ENCODE results near the gene FOXK1. TPM values are rescaled to one million over a fixed set of nuclear protein-coding genes. Genes with fewer than 3 reads are reported as not detected.
"Not testable (repeated sequence)": the region's sequence is repeated elsewhere in the genome, so short reads cannot be mapped to it uniquely, and the experiment has no call there.

Gene FOXK1
- total and polyA plus RNA-seq, 4 experiments from 2014 or later = 1.3 to 53.3 (median 29.0) TPM

DNA sequence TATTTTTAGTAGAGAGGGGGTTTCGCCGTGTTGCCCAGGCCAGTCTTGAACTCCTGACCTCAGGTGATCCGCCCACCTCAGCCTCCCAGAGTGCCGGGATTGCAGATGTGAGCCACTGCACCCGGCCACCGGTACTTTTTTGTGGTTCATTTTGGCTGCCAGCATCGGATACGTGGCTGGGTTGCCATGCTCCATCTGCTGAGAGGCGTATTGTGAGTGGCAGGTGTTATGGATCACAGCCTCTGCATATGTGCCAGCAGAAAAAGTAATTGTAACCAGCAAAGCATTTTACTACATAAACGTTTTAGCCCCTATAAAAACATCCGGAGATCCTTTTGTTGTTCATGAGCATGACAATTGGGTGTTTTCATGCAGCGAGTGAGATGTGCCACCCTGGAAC is 7.1 kb downstream of the FOXK1 start:
- DNase-seq = no peak
- ChIA-PET CTCF (ENCODE audit: partially characterized antibody) (no interaction called here), POLR2A (ENCODE audit: partially characterized antibody) (interaction anchor here (1.0 kb wide), 1 partner anchor 48 kb away, joined by 3 read pairs; no protein-coding TSS in a partner anchor)
- Histone ChIP-seq H3K27me3 (ENCODE audit: insufficient read depth, low read length) (no peaks in the 10 kb centered on the region), H3K4me1 (ENCODE audit: insufficient read depth, low read length) (peaks cover 76% of the 10 kb centered on the region), H3K27ac (ENCODE audit: low read depth, low read length) (no peak overlapping the region), H3K9me3 (ENCODE audit: control insufficient read depth in 1 of 2, low read length in 2 of 2) (no peaks in the 10 kb centered on the region), H3K36me3 (ENCODE audit: insufficient read depth, low read length) (no peaks in the 10 kb centered on the region), H3K4me3 (ENCODE audit: low read length in 2 of 2) (no peak overlapping the region)
- Mint-ChIP-seq H3K4me3 (peak overlapping the region in 2 of 8 donors; percentile 35 to 56), H3K27me3 (no peaks in the 10 kb centered on the region), H3K36me3 (peaks cover 7 to 27% of the 10 kb centered on the region in 2 donors), H3K9me3 (no peaks in the 10 kb centered on the region), H3K27ac (no peak overlapping the region), H3K4me1 (peaks cover 52 to 87% (median 67%) of the 10 kb centered on the region in 4 donors)
- intact Hi-C loops (cut with micrococcal nuclease) = no loop called here

GRCh38 chr7:4689668-4690067 is 7.6 kb downstream of the FOXK1 start:
- POLR2A ChIA-PET (ENCODE audit: partially characterized antibody) = no interaction called here
- DNase-seq = no peak
- CTCF ChIA-PET (ENCODE audit: partially characterized antibody) = no interaction called here
- Histone ChIP-seq H3K27me3 (ENCODE audit: insufficient read depth, low read length) (no peaks in the 10 kb centered on the region), H3K4me3 (ENCODE audit: low read length in 2 of 2) (no peak overlapping the region), H3K4me1 (ENCODE audit: insufficient read depth, low read length) (peaks cover 76% of the 10 kb centered on the region), H3K9me3 (ENCODE audit: control insufficient read depth in 1 of 2, low read length in 2 of 2) (no peaks in the 10 kb centered on the region), H3K36me3 (ENCODE audit: insufficient read depth, low read length) (no peaks in the 10 kb centered on the region), H3K27ac (ENCODE audit: low read depth, low read length) (no peak overlapping the region)
- H3K4me1 Mint-ChIP-seq = peaks cover 46 to 87% (median 65%) of the 10 kb centered on the region in 4 donors
- H3K9me3 Mint-ChIP-seq = no peaks in the 10 kb centered on the region
- intact Hi-C loops (cut with micrococcal nuclease) = no loop called here
- H3K27me3 Mint-ChIP-seq = no peaks in the 10 kb centered on the region
- peak overlapping the region in 4 of 8 donors; percentile 11 to 56 (median 45) for H3K4me3 Mint-ChIP-seq
- H3K36me3 Mint-ChIP-seq = peaks cover 7 to 22% of the 10 kb centered on the region in 2 donors
- H3K27ac Mint-ChIP-seq = peak overlapping the region in 2 of 7 donors; percentile 40 to 74

DNA sequence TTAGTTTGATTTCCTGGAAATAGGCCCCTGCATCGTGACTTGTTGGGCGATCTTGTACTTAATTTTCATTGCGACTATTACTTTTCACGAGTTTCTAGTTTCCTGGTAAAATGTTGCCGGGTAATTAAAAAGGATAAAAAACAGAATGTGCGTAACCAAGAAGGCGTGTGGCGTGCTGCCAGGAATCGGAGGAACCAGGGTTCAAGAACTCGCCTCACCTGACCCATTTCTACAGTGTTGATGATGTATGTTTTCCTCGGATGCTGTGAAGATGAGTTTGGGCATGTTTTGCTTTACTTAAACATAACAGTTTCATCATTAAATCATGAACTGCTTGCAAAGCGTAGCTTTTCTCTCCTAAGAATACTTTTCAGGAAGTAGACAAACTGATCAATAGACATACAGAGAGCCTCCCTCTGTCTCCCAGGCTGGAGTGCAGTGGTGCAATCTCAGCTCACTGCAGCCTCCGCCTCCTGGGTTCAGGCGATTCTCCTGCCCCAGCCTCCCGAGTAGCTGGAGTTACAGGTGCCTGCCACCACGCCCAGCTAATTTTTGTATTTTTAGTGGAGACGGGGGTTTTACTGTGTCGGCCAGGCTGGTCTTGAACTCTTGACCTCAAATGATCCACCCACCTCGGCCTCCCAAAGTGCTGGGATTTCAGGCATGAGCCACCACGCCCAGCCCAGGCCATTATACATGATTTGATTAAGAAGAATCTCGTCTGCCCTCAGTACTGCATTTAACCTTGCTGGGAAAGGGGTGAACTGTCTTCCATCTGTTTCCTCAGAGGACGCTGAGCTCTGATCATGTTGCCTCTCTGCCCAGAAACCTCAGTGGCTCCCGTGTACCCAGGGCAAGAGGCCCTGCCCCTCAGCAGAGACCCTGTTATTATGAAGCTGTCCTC is 9.1 kb downstream of the FOXK1 start:
- H3K27me3 Mint-ChIP-seq = no peaks in the 10 kb centered on the region
- Histone ChIP-seq H3K27ac (ENCODE audit: low read depth, low read length) (no peak overlapping the region), H3K4me1 (ENCODE audit: insufficient read depth, low read length) (peaks cover 73% of the 10 kb centered on the region), H3K36me3 (ENCODE audit: insufficient read depth, low read length) (no peaks in the 10 kb centered on the region), H3K9me3 (ENCODE audit: control insufficient read depth in 1 of 2, low read length in 2 of 2) (no peaks in the 10 kb centered on the region), H3K27me3 (ENCODE audit: insufficient read depth, low read length) (no peaks in the 10 kb centered on the region), H3K4me3 (ENCODE audit: low read length in 2 of 2) (no peak overlapping the region)
- CTCF ChIA-PET (ENCODE audit: partially characterized antibody) = interaction anchor here (1.2 to 2.0 kb wide), 2 partner anchors 53 to 64 kb away, joined by 5 to 6 read pairs; no protein-coding TSS in a partner anchor
- intact Hi-C loops (cut with micrococcal nuclease) = no loop called here
- H3K36me3 Mint-ChIP-seq = peaks cover 4 to 20% of the 10 kb centered on the region in 2 donors
- peak overlapping the region in 3 of 8 donors; percentile 13 to 36 (median 32) for H3K4me3 Mint-ChIP-seq
- no peaks in the 10 kb centered on the region for H3K9me3 Mint-ChIP-seq
- POLR2A ChIA-PET (ENCODE audit: partially characterized antibody) = no interaction called here
- peak overlapping the region in 5 of 7 donors; percentile 6 to 70 (median 13) for H3K27ac Mint-ChIP-seq
- DNase-seq = no peak
- peaks cover 47 to 84% (median 64%) of the 10 kb centered on the region in 4 donors for H3K4me1 Mint-ChIP-seq

DNA sequence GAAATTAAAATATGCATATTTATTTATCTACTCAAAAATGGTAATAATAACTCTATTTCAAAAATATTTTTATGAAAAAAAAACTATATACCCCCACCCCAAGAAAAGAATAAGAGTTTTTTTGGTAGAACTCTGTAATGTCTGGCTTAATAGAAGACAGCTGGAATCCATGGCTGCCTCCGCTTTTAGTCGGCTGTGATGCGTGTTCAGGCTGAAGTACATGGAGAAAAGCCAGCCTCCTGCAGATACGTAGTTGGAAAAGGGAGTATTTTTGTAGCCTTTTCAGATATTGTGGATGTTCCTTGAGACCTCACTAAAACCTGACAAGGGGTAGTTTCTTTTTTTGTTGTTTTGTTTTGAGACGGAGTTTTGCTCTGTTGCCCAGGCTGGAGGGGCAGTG is 10.0 kb downstream of the FOXK1 start:
- no peak for DNase-seq
- Mint-ChIP-seq H3K4me1 (peaks cover 46 to 84% (median 63%) of the 10 kb centered on the region in 4 donors), H3K36me3 (peaks cover 3 to 17% of the 10 kb centered on the region in 2 donors), H3K27me3 (no peaks in the 10 kb centered on the region), H3K27ac (peak overlapping the region in 2 of 7 donors; percentile 14 to 66), H3K4me3 (peak overlapping the region in 1 of 8 donors; percentile 11), H3K9me3 (no peaks in the 10 kb centered on the region)
- H3K27me3 ChIP-seq (ENCODE audit: insufficient read depth, low read length) = no peaks in the 10 kb centered on the region
- no peaks in the 10 kb centered on the region for H3K9me3 ChIP-seq (ENCODE audit: control insufficient read depth in 1 of 2, low read length in 2 of 2)
- peaks cover 70% of the 10 kb centered on the region for H3K4me1 ChIP-seq (ENCODE audit: insufficient read depth, low read length)
- ChIA-PET CTCF (ENCODE audit: partially characterized antibody) (interaction anchor here (1.2 to 2.0 kb wide), 3 partner anchors 52 to 81 kb away, joined by 4 to 6 read pairs (median 5); no protein-coding TSS in a partner anchor), POLR2A (ENCODE audit: partially characterized antibody) (interaction anchor here (1.4 kb wide), 1 partner anchor 50 kb away, joined by 4 read pairs; no protein-coding TSS in a partner anchor)
- no peak overlapping the region for H3K4me3 ChIP-seq (ENCODE audit: low read length in 2 of 2)
- intact Hi-C loops (cut with micrococcal nuclease) = no loop called here
- H3K27ac ChIP-seq (ENCODE audit: low read depth, low read length) = no peak overlapping the region
- H3K36me3 ChIP-seq (ENCODE audit: insufficient read depth, low read length) = no peaks in the 10 kb centered on the region

DNA sequence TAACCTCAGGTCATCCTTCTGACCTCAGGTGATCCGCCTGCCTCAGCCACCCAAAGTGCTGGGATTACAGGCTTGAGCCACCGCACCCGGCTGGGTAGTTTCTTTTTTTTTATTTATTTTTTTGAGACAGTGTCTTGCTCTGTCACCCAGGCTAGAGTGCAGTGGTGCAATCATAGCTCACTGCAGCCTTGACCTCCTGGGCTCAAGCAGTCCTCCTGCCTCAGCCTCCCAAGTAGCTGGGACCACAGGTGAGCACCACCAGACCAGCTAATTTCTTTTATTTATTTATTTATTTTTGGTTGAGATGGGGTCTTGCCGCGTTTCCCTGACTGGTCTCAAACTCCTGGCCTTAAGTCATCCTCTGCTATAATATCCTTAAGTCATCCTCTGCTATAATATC is 10.5 kb downstream of the FOXK1 start:
- H3K27me3 Mint-ChIP-seq; H3K27ac ChIP-seq (ENCODE audit: low read depth, low read length); H3K36me3 ChIP-seq (ENCODE audit: insufficient read depth, low read length); intact Hi-C loops (cut with micrococcal nuclease); H3K4me3 ChIP-seq (ENCODE audit: low read length in 2 of 2); H3K9me3 Mint-ChIP-seq; H3K9me3 ChIP-seq (ENCODE audit: control insufficient read depth in 1 of 2, low read length in 2 of 2); DNase-seq; H3K27me3 ChIP-seq (ENCODE audit: insufficient read depth, low read length): not testable (repeated sequence)
- ChIA-PET POLR2A (ENCODE audit: partially characterized antibody) (interaction anchor here (1.4 kb wide), 1 partner anchor 51 kb away, joined by 4 read pairs; no protein-coding TSS in a partner anchor), CTCF (ENCODE audit: partially characterized antibody) (interaction anchor here (0.7 to 1.6 kb wide), 3 partner anchors 45 to 82 kb away, joined by 3 to 6 read pairs (median 4); no protein-coding TSS in a partner anchor)
- peaks cover 64% of the 10 kb centered on the region for H3K4me1 ChIP-seq (ENCODE audit: insufficient read depth, low read length)
- H3K4me1 Mint-ChIP-seq = peaks cover 43 to 79% (median 59%) of the 10 kb centered on the region in 4 donors
- peak overlapping the region in 3 of 7 donors; percentile 8 to 72 (median 24) for H3K27ac Mint-ChIP-seq
- peaks cover 3 to 17% of the 10 kb centered on the region in 2 donors for H3K36me3 Mint-ChIP-seq
- peak overlapping the region in 2 of 8 donors; percentile 29 to 41 for H3K4me3 Mint-ChIP-seq

- Histone ChIP-seq H3K27ac (ENCODE audit: low read depth, low read length) (no peak overlapping the region), H3K9me3 (ENCODE audit: control insufficient read depth in 1 of 2, low read length in 2 of 2) (no peaks in the 10 kb centered on the region), H3K4me1 (ENCODE audit: insufficient read depth, low read length) (peaks cover 59% of the 10 kb centered on the region), H3K4me3 (ENCODE audit: low read length in 2 of 2) (no peak overlapping the region), H3K27me3 (ENCODE audit: insufficient read depth, low read length) (no peaks in the 10 kb centered on the region), H3K36me3 (ENCODE audit: insufficient read depth, low read length) (no peaks in the 10 kb centered on the region)
- H3K9me3 Mint-ChIP-seq = no peaks in the 10 kb centered on the region
- no peak for DNase-seq
- POLR2A ChIA-PET (ENCODE audit: partially characterized antibody) = interaction anchor here (1.4 kb wide), 1 partner anchor 51 kb away, joined by 4 read pairs; no protein-coding TSS in a partner anchor
- CTCF ChIA-PET (ENCODE audit: partially characterized antibody) = interaction anchor here (0.7 to 1.6 kb wide), 2 partner anchors 44 to 82 kb away, joined by 3 to 4 read pairs; no protein-coding TSS in a partner anchor
- H3K36me3 Mint-ChIP-seq = peaks cover 3 to 14% of the 10 kb centered on the region in 2 donors
- peaks cover 41 to 78% (median 59%) of the 10 kb centered on the region in 4 donors for H3K4me1 Mint-ChIP-seq
- peak overlapping the region in 2 of 7 donors; percentile 42 to 55 for H3K27ac Mint-ChIP-seq
- peak overlapping the region in 2 of 8 donors; percentile 29 to 41 for H3K4me3 Mint-ChIP-seq
- H3K27me3 Mint-ChIP-seq = no peaks in the 10 kb centered on the region
- intact Hi-C loops (cut with micrococcal nuclease) = no loop called here
Observed at GRCh38 chr7:4693152-4693551, 11.1 kb downstream of the FOXK1 start.

DNA sequence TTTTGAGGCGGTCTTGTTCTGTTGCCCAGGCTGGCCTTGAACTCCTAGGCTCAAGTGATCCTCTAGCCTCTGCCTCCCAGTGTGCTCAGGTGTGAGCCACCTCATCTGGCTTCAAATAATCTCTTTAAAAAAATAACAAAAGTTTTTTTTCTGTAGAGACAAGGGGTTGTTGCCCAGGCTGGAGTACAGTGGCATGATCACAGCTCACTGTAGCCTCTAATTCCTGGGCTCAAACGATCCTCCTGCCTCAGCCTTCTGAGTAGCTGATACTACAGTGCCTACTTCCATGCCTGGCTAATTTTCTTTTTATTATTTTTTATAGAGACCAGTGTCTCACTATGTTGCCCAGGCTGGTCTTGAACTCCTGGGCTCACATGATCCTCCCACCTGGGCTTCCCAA is 11.7 kb downstream of the FOXK1 start:
- Mint-ChIP-seq H3K4me3 (no peak overlapping the region), H3K36me3 (peaks cover 3 to 13% of the 10 kb centered on the region in 2 donors), H3K27ac (peak overlapping the region in 1 of 7 donors; percentile 55), H3K27me3 (no peaks in the 10 kb centered on the region), H3K4me1 (peaks cover 40 to 80% (median 57%) of the 10 kb centered on the region in 4 donors), H3K9me3 (no peaks in the 10 kb centered on the region)
- Histone ChIP-seq H3K36me3 (ENCODE audit: insufficient read depth, low read length) (no peaks in the 10 kb centered on the region), H3K27ac (ENCODE audit: low read depth, low read length) (no peak overlapping the region), H3K9me3 (ENCODE audit: control insufficient read depth in 1 of 2, low read length in 2 of 2) (no peaks in the 10 kb centered on the region), H3K27me3 (ENCODE audit: insufficient read depth, low read length) (no peaks in the 10 kb centered on the region), H3K4me1 (ENCODE audit: insufficient read depth, low read length) (peaks cover 59% of the 10 kb centered on the region), H3K4me3 (ENCODE audit: low read length in 2 of 2) (no peak overlapping the region)
- CTCF ChIA-PET (ENCODE audit: partially characterized antibody) = no interaction called here
- DNase-seq = no peak
- intact Hi-C loops (cut with micrococcal nuclease) = no loop called here
- POLR2A ChIA-PET (ENCODE audit: partially characterized antibody) = no interaction called here
